ENCODE measurements around the gene MBTPS2.
"Not testable (repeated sequence)": the region's sequence is repeated elsewhere in the genome, so short reads cannot be mapped to it uniquely, and the experiment has no call there.

The MBTPS2 gene

DNA sequence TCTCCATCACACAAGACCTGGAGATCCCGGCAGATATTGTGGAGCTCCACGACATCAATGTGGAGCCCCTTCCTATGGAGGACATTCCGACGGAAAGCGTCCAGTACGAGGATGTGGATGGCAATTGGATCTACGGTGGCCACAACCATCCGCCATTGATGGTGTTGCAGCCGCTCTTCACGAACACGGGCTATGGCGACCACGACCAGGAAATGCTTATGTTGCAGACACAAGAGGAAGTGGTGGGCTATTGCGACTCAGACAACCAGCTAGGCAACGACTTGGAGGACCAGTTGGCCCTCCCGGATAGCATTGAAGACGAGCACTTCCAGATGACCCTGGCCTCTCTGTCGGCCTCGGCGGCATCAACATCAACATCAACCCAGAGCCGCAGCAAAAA is 17.1 kb downstream of the MBTPS2 start:
- no peak for DNase-seq (ENCODE audit: low spot score)

DNA sequence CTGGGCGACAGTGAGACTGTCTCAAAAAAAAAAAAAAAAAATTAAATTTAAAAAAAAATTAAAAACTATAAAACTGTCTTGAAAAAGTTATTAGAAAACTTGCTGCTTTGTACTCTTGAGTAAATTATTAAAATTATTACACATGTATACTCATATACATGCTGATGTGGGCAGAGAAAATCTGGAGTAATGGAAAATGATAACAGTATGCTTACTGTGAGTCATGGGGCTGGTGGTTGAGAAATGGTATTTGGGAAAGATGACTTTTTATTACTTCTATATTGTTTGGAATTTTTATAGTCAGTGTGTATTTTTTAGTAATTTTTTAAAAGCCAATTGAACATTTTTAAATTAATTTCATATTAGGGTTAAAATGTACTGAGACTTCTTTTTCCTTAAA is 23.8 kb downstream of the MBTPS2 start:
- DNase-seq (ENCODE audit: low spot score): no peak

DNA sequence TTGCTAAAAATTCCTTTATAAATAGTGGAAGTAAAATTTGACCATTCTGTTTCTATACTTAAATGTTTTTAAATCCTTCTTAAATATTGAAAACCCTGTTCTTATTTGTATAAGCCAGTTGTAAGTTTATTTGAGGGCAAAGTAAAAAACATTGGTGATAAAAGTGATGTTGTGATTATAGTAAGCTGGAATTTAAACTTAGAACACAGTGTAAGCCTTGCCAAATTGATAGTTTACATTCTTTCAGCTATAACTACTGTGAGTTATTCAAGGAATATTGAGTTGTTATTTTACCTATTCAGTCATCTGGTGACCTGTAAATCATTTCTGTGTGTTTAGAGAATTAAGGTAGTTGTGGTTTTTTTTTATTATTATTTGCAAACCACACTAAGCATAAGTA is 26.0 kb downstream of the MBTPS2 start:
- DNase-seq (ENCODE audit: low spot score): no peak

DNA sequence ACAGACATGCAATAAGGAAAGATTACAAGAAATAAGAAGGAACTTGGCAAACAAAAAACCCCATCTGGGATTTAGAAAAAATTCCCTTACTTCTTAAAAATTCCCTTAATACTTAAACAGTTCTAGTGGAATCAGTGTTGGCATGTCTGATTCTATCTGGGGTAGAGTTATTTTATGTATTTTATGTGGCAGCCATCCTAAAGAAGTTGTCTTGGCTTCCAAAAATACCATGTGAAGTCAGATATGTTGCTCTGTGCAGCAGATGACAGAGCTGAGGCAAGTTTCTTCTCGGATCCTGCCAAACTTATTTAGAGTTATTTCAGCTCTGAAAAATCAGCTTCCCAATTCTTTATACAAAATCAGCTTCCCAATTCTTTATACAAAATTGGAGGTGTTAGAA is 31.1 kb downstream of the MBTPS2 start:
- no peak for DNase-seq (ENCODE audit: low spot score)

DNA sequence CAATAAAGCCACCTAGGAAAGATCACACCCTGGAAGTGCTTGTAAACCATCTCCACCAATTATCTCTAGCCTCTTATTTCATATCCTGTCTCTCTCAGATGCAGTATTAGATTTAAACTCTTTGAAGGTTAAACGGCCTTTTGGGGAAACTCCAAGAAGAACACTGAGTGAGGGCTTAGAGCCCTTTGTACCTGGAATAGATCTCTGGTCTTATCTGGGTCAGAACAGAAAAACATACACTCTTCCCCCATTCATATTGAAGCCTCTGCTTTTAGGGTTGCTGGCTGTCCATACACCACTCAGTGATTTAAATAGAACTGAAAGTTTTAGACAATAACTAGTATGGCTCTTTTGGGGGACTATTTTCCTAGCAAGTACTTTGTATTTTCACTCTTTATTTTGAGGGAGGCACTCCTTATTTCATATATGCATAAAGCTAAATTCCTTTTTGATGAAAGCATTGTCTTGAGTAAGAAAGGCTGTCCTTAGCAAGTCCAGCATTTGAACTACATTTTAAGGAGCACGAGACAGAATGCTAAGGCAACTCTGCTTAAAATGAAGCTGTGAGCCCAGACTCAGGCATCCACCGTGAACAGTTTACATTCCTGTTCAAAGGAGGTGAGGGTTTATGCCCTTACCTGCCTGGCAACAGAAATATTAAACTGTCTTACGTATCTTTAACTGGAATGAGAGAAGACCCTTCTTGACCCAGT is 33.8 kb downstream of the MBTPS2 start:
- no peak for DNase-seq (ENCODE audit: low spot score)

DNA sequence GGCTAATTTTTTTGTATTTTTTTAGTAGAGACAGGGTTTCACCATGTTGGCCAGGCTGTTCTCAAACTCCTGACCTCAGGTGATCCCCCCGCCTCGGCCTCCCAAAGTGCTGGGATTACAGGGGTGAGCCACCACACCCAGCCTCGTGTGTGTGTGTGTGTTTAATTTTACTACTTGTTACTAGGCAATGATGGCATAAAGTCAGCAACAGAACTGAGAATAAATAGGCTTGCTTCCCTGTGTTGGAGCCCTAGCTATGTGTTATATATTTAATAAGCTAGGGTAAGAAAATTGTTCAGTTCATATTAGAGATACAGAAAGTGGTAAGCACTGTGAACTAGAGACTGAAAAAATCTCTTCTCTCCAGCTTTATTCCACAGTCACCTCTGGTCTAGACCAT is 34.8 kb downstream of the MBTPS2 start:
- DNase-seq (ENCODE audit: low spot score): not testable (repeated sequence)

DNA sequence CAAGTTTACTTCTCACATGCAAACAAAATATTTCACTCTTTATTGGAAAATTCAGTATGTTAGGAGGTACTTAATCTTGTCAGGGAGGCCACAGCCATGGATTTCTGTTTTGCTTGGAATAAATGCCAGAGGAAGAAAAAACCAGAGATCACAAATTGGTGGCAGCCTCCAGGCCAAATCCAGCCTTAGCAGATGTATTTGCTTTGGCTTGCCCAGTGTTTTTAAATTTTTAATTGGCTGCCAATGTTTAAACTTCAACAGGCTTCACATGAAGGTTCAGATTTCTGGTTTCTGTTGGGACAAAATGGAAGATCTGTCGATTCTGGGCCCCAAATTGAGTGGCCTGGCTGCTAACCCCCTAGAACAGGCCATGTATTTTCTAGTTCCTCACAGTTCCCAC is 35.6 kb downstream of the MBTPS2 start:
- no peak for DNase-seq (ENCODE audit: low spot score)

DNA sequence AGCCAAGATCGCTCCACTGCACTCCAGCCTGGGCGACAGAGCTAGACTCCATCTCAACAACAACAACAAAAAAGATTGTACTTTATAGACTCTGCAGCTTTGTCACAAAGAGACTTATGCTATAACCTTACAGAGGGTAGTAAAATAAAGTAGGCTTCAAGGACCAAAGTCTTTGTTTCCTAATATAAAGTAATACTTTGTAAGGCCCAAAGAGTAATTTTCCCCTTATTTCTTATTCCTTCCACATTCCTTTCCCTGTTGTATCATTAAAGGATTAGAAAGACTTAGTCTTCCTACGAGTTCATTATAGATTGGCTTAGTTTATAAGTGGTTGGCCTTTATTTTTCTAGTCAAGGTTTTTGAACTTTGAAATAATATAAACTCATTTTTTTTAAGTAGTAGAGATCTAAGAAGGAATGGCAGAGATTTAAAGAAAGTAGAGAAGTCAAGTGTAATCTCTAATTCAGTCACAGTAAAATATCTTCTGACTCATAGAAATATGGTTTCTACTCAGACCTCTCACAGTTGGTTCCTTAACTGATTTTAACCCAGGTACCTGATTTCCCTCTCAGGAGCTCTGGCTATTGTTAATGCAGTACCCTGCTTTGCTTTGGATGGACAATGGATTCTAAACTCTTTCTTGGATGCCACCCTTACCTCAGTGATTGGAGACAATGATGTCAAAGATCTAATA is 42.6 kb downstream of the MBTPS2 start:
- DNase-seq (ENCODE audit: low spot score): no peak

DNA sequence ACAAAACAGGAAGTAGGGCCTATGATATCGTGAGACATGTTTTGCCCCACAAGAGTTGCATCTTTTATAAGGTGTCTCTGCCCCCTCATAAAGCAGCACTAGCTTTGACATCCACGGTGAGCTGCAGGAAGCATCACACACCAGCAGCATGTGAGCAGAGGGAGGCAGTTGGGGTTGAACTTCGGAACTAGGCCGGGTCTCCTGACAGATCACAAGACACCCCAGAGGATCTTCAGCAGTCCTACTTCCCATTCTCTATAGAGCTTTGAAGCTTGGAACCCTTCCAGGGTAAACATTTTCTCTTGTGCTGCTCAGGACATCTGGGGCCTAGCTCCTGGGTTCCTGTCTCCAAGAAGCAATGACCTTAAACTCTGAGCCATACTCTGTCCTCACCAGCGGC is 43.8 kb downstream of the MBTPS2 start:
- DNase-seq (ENCODE audit: low spot score): no peak

DNA sequence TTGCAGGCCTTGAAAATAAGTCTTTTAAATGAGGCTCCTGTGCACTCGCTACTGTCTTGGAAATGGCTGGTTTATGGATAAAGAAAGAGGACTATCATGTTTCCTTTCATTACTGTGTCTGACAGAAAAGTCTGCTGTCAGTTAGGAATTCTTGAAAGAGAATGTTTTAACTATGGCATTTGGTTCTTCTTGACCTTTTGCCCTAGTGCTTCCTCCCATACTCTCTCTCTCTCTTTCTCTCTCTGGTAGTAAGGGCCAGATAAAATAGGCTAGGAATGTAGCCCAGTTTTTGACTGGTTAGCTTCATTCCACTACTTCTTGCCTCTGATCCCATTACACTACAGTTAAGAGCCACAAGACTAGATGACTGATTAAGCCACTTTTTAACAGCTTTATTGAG is 46.2 kb downstream of the MBTPS2 start:
- no peak for DNase-seq (ENCODE audit: low spot score)

DNA sequence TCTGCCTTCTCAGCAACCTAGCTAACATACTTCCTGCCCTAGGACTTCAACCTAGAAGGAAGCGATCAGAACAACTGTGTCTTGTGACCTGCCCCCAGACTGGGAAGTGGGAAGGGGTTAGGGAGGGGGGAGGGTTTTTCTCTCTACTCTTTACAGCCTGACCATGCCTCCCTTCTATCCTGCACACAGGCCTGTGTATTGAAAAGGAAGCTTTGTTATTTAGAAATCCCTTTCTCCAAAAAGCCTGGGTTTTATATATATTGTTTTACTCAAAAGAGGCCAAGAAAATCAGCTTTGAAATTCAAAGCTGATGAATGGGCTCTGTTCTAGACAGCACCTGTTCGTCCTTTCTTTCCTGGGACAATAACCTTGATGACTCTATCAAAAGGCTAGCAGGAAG is 65.9 kb downstream of the MBTPS2 start:
- no peak for DNase-seq (ENCODE audit: low spot score)

DNA sequence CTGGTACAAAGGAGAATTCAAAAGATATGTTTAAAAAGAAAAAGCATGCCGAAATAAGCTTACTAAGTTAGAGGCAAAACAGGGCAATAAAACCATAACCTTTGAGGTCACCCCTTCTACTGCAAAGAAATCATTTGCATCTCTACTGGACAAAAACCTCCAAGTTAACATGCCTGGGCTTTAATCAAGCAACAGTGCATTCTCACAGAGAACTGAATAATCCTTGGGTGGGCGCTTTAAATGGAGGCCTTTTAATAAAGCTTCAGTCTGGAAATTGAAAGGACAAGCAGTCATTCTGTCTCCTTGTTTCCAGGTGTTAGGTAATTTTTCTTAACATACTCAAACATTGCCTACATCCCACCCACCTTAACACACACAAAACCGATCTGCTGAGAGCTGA is 66.5 kb downstream of the MBTPS2 start:
- DNase-seq (ENCODE audit: low spot score): no peak

DNA sequence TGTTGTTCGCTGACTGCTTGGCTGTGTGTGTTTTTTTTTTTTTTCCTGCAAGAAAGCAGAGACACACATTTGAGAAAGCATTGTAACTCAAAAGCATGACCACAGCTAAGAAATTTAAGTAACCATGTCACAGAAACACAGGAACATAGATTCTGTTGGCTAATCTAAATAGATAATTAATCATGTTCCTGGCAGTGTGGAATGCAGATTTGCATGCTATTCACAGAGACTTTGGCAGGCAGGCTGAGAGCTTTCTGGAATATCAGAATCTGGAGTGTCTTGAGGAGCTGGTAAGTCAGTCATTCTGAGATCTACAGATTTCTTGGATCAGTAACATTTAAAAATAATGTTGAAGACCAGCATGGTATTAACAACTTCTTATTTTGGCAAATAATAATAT is 67.8 kb downstream of the MBTPS2 start:
- DNase-seq (ENCODE audit: low spot score): no peak

DNA sequence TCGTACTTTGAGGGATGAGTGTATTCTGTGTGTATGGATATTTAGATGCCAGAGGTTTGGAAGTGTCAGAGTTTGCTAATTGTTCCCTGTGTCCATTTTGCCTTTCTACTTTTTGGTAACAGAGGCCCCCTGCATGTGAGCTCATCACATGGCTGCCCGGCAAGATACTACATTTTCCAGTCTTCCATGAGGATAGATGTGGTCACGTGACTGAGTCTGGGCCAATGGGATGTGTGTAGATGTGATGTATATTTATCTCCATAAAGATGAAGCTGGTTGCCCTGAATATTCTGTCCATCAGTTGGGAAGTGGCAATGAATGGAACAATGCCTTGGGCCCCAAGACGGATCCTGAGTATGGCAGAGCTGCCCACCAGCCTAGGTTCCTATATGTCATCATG is 72.1 kb downstream of the MBTPS2 start:
- no peak for DNase-seq (ENCODE audit: low spot score)

DNA sequence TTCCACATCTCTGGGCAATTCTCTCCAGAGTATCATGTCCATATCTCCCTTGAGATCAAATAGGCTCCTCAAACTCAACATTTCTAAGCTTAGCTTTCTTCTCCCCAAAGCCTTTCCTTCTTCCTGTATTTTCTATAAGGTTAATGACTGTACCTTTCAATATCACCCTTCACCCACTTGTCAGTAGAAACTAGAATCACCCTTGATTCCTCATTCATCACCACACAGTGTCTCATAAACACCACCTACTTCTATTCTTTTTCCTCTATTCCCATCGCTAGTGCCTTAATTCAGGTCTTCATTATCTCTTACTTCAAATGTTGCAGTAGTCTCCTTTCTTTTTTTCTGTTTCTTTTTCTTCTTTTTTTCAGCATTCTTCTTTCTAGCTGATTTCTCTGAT is 72.8 kb downstream of the MBTPS2 start:
- no peak for DNase-seq (ENCODE audit: low spot score)

DNA sequence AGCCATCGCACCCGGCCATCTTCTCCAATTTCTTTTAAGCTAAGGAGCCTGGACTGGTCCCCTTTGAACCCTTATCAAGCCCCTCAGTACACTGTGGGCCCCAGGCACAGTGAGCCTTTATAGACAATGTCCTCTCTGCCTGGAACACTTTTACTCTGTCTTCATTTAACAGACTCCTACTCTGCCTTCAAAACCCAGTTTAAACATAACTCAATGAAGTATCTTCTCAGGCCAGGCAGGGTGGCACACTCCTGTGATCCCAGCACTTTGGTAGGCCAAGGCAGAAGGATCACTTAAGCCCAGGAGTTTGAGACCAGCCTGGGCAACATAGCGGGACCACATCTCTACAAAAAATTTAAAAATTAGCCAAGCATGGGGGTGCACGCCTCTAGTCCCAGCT is 73.6 kb downstream of the MBTPS2 start:
- no peak for DNase-seq (ENCODE audit: low spot score)

DNA sequence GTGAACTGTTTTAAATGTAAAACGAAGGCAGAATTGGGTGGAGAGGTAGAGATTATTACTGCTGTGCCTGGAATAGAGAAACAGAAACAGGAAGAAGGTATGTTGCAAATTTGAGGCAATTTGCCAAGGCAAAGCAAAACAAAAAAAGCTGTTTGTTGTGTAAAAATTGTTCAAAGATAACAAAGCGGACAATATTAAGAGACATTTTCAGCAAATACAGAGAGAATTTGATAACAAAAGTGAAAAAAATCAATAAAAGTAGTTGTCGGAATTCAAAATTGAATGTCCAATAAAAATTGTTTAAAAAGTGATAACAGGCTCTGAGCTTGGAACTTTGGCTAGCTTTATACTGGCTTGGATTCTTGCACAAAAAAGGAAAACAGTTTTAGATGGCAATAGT is 86.7 kb downstream of the MBTPS2 start:
- no peak for DNase-seq (ENCODE audit: low spot score)

DNA sequence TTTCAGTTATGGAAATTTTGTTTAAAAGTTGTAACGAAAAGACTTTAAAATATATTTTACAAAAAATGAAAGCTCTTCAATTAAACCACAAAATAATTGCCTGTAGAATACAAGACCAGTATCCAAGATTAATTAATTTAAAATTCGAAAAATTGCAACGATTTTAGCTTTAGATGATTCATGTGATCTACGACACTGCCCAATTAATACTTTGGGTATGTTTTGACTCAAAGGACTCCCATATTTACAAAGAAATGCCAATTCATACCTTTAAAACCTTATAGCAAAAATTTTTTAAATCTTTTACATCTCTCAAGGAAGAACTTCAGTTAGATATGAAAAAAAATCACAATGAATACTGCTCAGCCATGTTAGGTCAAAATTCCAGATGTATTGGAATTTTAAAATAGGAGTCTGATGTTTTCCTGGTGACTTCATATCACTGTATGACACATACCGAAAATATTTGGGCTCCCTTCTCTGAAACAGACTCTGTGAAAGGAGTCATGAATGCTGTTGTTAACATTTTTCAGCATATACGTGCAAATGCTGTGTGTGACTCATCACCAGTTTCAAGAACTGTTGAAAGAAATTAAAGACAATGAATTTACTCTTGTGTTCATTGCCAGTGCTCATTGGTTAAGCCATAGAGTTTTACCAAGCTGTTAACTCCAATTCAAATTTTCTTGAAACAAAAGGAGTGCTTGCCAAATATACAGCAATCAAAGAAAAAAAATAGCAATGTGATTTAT is 87.3 kb downstream of the MBTPS2 start:
- no peak for DNase-seq (ENCODE audit: low spot score)

DNA sequence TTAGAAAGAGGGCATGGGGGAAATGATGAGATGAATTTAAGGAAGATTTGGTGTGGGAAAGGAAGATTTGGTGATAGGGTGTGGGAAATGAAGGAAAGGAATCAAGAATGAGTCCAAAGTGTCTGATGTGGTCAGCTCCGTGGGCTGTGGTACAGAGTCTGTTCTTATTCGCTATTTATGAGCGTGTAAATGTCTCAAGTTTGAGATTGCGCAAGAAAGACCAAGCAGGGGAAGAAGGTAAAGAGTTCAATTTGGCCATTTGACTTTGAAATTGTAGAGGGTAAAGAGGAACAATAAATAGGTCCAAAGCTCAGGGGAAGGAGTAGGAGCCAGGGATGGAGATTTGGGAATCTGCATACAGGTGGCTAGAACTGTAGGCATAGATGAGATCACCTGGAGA is 89.8 kb downstream of the MBTPS2 start:
- no peak for DNase-seq (ENCODE audit: low spot score)

DNA sequence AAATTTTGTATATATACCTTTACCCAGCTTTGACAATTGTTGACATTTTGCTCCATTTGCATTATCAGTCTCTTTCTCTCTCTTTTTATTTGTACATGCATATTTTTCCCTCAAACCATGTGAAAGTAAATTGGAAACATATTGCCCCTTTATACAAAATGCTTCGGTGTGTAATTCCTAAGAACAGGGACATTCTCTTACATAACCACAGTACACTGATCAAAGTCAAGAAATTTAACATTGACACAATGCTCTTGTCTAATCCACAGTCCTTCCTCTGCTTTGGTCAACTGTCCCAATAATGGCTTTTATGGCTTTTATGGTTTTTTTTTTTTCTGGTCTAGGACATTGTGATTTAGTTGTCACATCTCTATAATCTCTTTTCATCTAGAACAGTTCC is 91.6 kb downstream of the MBTPS2 start:
- DNase-seq (ENCODE audit: low spot score): no peak

DNA sequence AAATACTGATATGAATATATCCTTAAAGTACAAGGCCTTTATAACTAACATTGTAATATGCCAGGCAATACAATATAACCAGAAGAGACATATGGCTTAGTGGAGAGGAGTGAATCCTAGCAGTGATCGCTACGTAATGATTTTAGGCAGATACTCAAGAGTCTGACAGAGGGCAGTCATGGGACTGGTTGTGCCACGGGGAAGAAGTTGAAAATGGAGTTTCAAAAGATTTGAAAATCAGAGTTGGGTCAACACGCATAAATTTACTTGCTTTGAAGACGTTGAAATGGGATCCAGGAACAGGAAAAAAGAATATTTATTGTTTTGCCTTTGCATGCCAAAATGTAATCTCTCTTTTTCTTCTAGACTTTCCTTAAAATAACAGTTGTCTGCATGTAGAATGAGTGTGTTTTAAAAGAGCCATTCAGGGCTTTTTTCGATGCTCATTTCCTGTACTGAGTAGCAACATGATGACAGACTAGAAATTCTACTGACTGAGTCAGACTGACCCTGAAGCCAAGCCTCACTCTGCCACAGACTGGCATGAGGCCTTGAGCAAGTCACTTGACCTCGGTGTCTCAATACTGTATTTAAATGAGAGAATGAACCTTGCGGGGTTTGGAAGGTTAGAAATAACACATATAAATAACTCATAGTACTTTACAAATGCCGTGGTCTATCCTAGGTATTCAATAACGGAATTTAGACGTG is 93.0 kb downstream of the MBTPS2 start:
- DNase-seq (ENCODE audit: low spot score): no peak

DNA sequence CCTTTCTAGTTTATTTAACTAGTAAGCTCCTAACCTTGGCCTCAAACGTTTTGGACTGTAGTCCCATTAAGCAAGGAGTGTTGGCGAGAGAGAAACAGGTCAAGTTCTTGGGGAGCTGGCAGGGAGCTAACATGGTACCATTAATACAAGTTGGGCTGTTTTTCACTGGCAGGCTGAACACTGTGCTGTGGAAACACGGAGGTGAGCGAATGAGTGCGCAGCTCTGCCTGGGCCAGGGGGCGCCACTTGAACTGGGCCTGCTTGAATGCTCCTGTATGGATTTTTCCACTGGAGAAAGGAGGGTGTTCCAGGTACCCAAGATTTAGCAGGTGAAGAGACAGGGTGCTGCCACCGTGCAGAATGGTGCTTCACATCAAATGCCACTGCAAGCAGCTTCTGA is 93.7 kb downstream of the MBTPS2 start:
- no peak for DNase-seq (ENCODE audit: low spot score)

DNA sequence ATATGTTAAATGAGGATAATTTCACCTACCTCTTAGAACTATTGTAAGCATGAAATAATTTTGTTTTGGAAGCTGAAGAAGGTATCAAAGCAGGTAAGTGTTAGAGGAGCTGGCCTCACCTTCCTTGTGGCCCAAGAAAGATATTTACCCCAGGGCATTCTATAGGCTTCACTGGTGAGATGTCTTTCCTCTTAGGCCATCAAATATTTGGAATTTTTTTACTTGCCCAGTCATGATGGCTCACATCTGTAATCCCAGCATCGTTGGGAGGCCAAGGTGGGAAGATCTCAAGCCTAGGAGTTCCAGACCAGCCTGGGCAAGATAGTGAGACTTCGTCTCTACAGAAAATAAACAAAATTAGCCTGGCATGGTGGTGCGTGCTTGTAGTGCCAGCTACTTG is 95.0 kb downstream of the MBTPS2 start:
- no peak for DNase-seq (ENCODE audit: low spot score)
